A172 (cell line): Measurements from ENCODE around the gene EXOC6B. TPM values are rescaled to one million over a fixed set of nuclear protein-coding genes. Genes with fewer than 3 reads are reported as not detected.

Experiments
- DNase-seq: peaks from one replicate; pipeline ENCODE4 v3.0.0-alpha.2; 2015; ENCODE audit warnings: low spot score
- total RNA-seq: library from RNA; depleted of rRNA; stranded (reverse); fragments of >200 nt; shearing (Covaris generic); gene quantifications from 2 replicates; pipeline ENCODE4 v1.2.3, GENCODE V29; 2014

The EXOC6B gene
- total RNA-seq, 1 experiment from 2014 or later = 26.1 TPM

- no peak for DNase-seq
Observed at GRCh38 chr2:72828840-72829507, 3.1 kb upstream of the EXOC6B start.

- peak; percentile 88 for DNase-seq
Observed at GRCh38 chr2:72827966-72828646, 2.3 kb upstream of the EXOC6B start.

- DNase-seq = no peak
Observed at GRCh38 chr2:72827487-72827886, 1.7 kb upstream of the EXOC6B start.

GRCh38 chr2:72826156-72826477 is 284 bp upstream of the EXOC6B start:
- no peak for DNase-seq

GRCh38 chr2:72824224-72824842 is 1.5 kb downstream of the EXOC6B start:
- peak; percentile 66 for DNase-seq

GRCh38 chr2:72822794-72823193 is 3.0 kb downstream of the EXOC6B start:
- no peak for DNase-seq

- no peak for DNase-seq
Observed at GRCh38 chr2:72821983-72822382, 3.9 kb downstream of the EXOC6B start.

GRCh38 chr2:72821118-72821517 is 4.7 kb downstream of the EXOC6B start:
- DNase-seq = no peak

GRCh38 chr2:72819501-72819900 is 6.3 kb downstream of the EXOC6B start:
- DNase-seq = no peak

- no peak for DNase-seq
Observed at GRCh38 chr2:72815655-72816278, 10.1 kb downstream of the EXOC6B start.

GRCh38 chr2:72813841-72814240 is 12.0 kb downstream of the EXOC6B start:
- DNase-seq = no peak

- DNase-seq = no peak
Observed at GRCh38 chr2:72810165-72810564, 15.7 kb downstream of the EXOC6B start.

GRCh38 chr2:72809095-72809494 is 16.7 kb downstream of the EXOC6B start:
- no peak for DNase-seq

GRCh38 chr2:72806280-72806945 is 19.4 kb downstream of the EXOC6B start:
- no peak for DNase-seq

- DNase-seq = no peak
Observed at GRCh38 chr2:72803626-72804320, 22.1 kb downstream of the EXOC6B start.

- no peak for DNase-seq
Observed at GRCh38 chr2:72803151-72803550, 22.7 kb downstream of the EXOC6B start.

- no peak for DNase-seq
Observed at GRCh38 chr2:72800492-72800891, 25.3 kb downstream of the EXOC6B start.

GRCh38 chr2:72797740-72798139 is 28.1 kb downstream of the EXOC6B start:
- no peak for DNase-seq

GRCh38 chr2:72796766-72797165 is 29.1 kb downstream of the EXOC6B start:
- no peak for DNase-seq

- DNase-seq = peak; percentile 62
Observed at GRCh38 chr2:72794572-72794971, 31.3 kb downstream of the EXOC6B start.

- peak; percentile 65 for DNase-seq
Observed at GRCh38 chr2:72793798-72794440, 31.9 kb downstream of the EXOC6B start.
